Astrocyte of the cerebellum (primary cell): Measurements from ENCODE around the gene ATXN7L3B.

Source experiments
- DNase-seq: peaks from one replicate; pipeline ENCODE4 v3.0.0-alpha.2; 2011; ENCODE audit warnings: low read depth
- H3K4me3 ChIP-seq: 2 replicates; pipeline ENCODE4 v1.5.1; 2011; ENCODE audit warnings: mild to moderate bottlenecking, low read depth, low read length, moderate library complexity
- in situ Hi-C: cut with HindIII; loops from 2 replicates; pipeline ENCODE4 v1.10.0; 2017; ENCODE audit warnings: low sequenced_read_pairs
- TF ChIP-seq, protein P1 (sequence below): IDR thresholded peaks from 2 replicates; pipeline ENCODE4 v1.5.1; 2012; ENCODE audit warnings: low read length, low read depth, moderate library complexity, mild to moderate bottlenecking; ENCODE audit errors: missing control alignments

ATXN7L3B gene

DNA sequence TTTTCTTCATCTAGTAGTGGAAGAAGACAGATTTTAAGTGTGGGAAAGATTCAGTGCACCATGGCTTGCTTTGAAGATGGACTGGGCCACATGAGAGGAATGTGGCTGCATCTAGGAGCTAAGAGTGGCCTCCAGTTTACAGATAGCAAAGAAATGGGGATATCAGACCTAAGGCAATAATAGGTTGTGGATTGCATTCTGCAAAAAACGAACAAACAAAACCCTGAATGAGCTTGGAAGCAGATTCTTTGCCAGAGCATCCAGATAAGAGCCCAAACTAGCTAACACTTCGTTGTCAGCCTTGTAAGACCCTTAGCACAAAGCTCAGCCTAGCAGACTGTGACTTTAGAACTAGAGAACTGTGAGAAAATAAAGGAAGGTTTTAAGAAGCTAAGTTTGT lies 9.6 kb downstream of the ATXN7L3B start:
- in situ Hi-C loops = no loop called here
- no peak for DNase-seq
- TF ChIP-seq, protein P1, sequence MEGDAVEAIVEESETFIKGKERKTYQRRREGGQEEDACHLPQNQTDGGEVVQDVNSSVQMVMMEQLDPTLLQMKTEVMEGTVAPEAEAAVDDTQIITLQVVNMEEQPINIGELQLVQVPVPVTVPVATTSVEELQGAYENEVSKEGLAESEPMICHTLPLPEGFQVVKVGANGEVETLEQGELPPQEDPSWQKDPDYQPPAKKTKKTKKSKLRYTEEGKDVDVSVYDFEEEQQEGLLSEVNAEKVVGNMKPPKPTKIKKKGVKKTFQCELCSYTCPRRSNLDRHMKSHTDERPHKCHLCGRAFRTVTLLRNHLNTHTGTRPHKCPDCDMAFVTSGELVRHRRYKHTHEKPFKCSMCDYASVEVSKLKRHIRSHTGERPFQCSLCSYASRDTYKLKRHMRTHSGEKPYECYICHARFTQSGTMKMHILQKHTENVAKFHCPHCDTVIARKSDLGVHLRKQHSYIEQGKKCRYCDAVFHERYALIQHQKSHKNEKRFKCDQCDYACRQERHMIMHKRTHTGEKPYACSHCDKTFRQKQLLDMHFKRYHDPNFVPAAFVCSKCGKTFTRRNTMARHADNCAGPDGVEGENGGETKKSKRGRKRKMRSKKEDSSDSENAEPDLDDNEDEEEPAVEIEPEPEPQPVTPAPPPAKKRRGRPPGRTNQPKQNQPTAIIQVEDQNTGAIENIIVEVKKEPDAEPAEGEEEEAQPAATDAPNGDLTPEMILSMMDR = no peak
- H3K4me3 ChIP-seq = no peak overlapping the region

DNA sequence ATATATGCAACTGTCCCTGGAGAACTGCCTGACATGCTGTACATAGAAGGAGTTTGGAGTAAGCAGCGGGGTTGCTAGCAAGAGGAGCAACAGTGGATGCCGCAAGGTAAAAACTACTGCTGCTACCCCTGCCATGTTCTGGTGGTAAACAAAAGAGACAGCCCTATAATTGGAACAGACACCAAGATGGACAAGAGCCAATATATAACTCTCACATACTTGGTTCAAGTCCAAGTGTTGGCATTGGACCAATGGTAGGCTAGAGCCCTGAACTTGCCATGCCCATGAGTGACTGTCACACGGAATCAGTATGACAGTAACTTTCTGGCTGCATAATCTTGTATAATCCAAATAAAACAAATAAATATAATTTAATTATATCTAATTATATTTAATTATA lies 13.7 kb downstream of the ATXN7L3B start:
- H3K4me3 ChIP-seq = no peak overlapping the region
- DNase-seq = no peak
- in situ Hi-C loops = no loop called here
- TF ChIP-seq, protein P1 = no peak

DNA sequence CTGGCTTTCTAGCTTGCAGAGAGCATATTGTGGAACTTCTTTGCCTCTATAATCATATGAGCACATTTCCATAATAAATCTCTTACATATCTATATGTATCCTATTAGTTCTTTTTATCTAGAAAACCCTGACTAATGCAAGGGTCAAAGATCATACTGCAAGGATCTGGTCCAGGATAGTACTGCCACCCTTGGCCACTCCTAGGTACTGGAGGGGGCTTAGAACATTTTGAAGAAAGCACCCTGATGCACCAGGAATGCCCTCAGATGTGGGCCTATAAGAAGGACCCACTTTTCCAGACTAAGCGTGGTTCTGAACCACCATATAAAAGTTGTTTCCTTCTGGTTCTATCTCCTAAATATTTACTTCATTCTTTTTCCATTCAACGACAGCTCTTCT lies 14.6 kb downstream of the ATXN7L3B start:
- H3K4me3 ChIP-seq = no peak overlapping the region
- TF ChIP-seq, protein P1 = peak; percentile 6
- no peak for DNase-seq
- in situ Hi-C loops = no loop called here

DNA sequence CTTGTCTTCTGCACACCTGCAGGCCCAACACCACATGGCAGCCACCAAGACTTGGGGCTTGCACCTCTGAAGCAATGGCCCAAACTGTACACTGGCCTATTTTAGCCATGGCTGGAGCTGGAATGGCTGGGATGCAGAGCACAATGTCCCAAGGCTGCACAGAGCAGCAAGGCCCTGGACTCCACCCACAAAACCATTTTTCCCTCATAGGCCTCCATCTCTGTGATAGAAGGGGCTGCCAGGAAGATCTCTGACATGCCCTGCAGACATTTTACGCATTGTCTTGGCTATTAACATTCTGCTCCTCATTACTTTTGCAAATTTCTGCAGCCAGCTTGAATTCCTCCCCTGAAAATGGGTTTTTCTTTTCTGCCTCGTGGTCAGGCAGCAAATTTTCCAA lies 22.1 kb downstream of the ATXN7L3B start:
- in situ Hi-C loops = no loop called here
- H3K4me3 ChIP-seq = no peak overlapping the region
- DNase-seq = no peak
- TF ChIP-seq, protein P1 = no peak

DNA sequence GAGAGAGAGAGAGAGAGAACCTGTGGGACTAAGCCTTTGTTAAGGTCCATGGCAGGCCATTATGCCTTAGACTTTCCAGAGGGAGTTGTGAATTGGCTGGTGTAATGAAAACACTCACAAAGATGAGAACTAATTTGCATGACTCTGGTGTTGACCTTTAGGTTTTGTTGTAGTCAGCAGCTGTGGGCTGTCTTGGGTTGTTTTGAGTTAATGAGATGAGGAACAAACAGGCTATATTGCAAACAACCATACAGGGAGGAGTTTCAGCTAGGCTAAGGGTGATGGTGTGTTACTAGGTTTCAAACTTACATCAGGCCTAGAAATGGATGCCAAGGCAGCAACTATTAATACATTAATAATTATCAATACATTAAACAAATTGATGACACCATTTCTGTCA lies 26.3 kb downstream of the ATXN7L3B start:
- in situ Hi-C loops = no loop called here
- no peak for DNase-seq
- no peak overlapping the region for H3K4me3 ChIP-seq
- TF ChIP-seq, protein P1 = no peak

DNA sequence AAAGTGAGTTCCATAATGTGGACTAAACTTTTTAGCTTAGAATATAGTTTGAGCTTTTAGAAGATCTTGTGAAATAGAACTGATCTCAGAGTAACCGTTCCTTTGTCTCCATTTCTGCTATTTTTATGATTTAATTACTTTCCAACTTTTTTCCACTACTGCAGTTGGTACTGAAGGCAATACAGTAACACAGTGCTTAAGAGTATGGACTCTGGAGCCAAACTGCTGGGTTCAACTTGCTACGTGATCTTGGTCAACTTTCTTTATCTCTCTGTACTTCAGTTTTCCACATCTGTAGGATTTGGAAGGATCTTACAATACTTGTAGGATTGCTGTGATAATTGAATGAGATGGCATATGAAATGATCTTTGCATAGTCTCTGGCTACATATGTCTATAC lies 40.9 kb downstream of the ATXN7L3B start:
- in situ Hi-C loops = no loop called here
- TF ChIP-seq, protein P1 = no peak
- H3K4me3 ChIP-seq = no peak overlapping the region
- DNase-seq = no peak

DNA sequence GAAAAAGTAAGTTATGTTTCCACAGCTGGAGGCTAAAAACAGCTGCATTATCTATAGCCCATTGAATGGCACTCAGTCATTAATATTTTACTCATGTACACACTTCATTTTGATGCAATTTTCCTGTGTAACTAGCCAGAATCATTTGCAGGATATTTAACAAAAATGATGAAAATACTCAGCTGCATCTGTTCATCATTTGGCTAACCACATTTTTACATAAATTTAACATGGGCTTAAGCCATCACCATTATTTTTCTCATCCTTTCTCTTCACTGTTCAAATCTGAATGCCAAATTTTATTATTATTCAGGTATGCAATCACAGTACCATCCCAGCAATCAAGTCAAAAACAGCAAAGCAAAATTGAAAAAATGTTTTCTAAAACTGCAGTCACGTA lies 41.8 kb downstream of the ATXN7L3B start:
- no peak for DNase-seq
- H3K4me3 ChIP-seq = no peak overlapping the region
- TF ChIP-seq, protein P1 = no peak
- in situ Hi-C loops = no loop called here
